Measurements from ENCODE around the gene TSPAN5. TPM values are rescaled to one million over a fixed set of nuclear protein-coding genes. Genes with fewer than 3 reads are reported as not detected.
"Not testable (repeated sequence)": the region's sequence is repeated elsewhere in the genome, so short reads cannot be mapped to it uniquely, and the experiment has no call there.

The TSPAN5 gene
- total RNA-seq (2014; rRNA removed; shearing (Covaris generic)): 8.8 and 18.4 TPM in 2 replicates

GRCh38 chr4:98658287-98659105, at the start of gene TSPAN5:
TSS of gene TSPAN5 (minus strand) at chr4:98658611.
- DNase-seq (ENCODE audit: low spot score): peak; percentile 42

GRCh38 chr4:98706935-98707334, 48.5 kb upstream of the TSPAN5 start:
- DNase-seq (ENCODE audit: low spot score): no peak

GRCh38 chr4:98706200-98706813, 47.9 kb upstream of the TSPAN5 start:
- DNase-seq (ENCODE audit: low spot score): no peak

GRCh38 chr4:98705586-98705985, 47.2 kb upstream of the TSPAN5 start:
- not testable (repeated sequence) for DNase-seq (ENCODE audit: low spot score)

- DNase-seq (ENCODE audit: low spot score): no peak
Measured at GRCh38 chr4:98700656-98701055, 42.2 kb upstream of the TSPAN5 start.

- no peak for DNase-seq (ENCODE audit: low spot score)
Measured at GRCh38 chr4:98694076-98694475, 35.7 kb upstream of the TSPAN5 start.

GRCh38 chr4:98692411-98692810, 34.0 kb upstream of the TSPAN5 start:
- no peak for DNase-seq (ENCODE audit: low spot score)

- no peak for DNase-seq (ENCODE audit: low spot score)
Measured at GRCh38 chr4:98691588-98691987, 33.2 kb upstream of the TSPAN5 start.

GRCh38 chr4:98689507-98690174, 31.2 kb upstream of the TSPAN5 start:
- no peak for DNase-seq (ENCODE audit: low spot score)

GRCh38 chr4:98688411-98689290, 30.2 kb upstream of the TSPAN5 start:
- peak; percentile 93 for DNase-seq (ENCODE audit: low spot score)

- peak; percentile 8 for DNase-seq (ENCODE audit: low spot score)
Measured at GRCh38 chr4:98687876-98688275, 29.5 kb upstream of the TSPAN5 start.

GRCh38 chr4:98686847-98687246, 28.4 kb upstream of the TSPAN5 start:
- no peak for DNase-seq (ENCODE audit: low spot score)

- DNase-seq (ENCODE audit: low spot score): no peak
Measured at GRCh38 chr4:98686043-98686707, 27.8 kb upstream of the TSPAN5 start.

- DNase-seq (ENCODE audit: low spot score): no peak
Measured at GRCh38 chr4:98685225-98686042, 27.0 kb upstream of the TSPAN5 start.

- peak; percentile 80 for DNase-seq (ENCODE audit: low spot score)
Measured at GRCh38 chr4:98682719-98683118, 24.3 kb upstream of the TSPAN5 start.

- no peak for DNase-seq (ENCODE audit: low spot score)
Measured at GRCh38 chr4:98680806-98681205, 22.4 kb upstream of the TSPAN5 start.

- DNase-seq (ENCODE audit: low spot score): no peak
Measured at GRCh38 chr4:98679738-98680137, 21.3 kb upstream of the TSPAN5 start.

- no peak for DNase-seq (ENCODE audit: low spot score)
Measured at GRCh38 chr4:98677799-98678198, 19.4 kb upstream of the TSPAN5 start.

GRCh38 chr4:98674404-98675173, 16.2 kb upstream of the TSPAN5 start:
- no peak for DNase-seq (ENCODE audit: low spot score)
